PFSK-1 (cell line): ENCODE results near the gene IGHMBP2.

Experiments used
- FOXP2 ChIP-seq: optimal IDR thresholded peaks from 2 replicates; pipeline ENCODE3; 2011; ENCODE audit warnings: borderline replicate concordance, control low read depth, inconsistent platforms; ENCODE audit not compliant: insufficient read depth; ENCODE audit errors: extremely low read length, extremely low read depth
- POLR2AphosphoS5 ChIP-seq: IDR thresholded peaks from 2 replicates; pipeline ENCODE4 v1.6.1; 2012; ENCODE audit warnings: low read depth, mild to moderate bottlenecking, control low read depth, low read length, moderate library complexity
- SIN3A ChIP-seq: IDR thresholded peaks from 2 replicates; pipeline ENCODE4 v1.6.1; 2012; ENCODE audit warnings: mild to moderate bottlenecking, low read length, moderate library complexity, borderline replicate concordance; ENCODE audit not compliant: insufficient read depth
- TAF1 ChIP-seq: IDR thresholded peaks from 2 replicates; pipeline ENCODE4 v1.6.1; 2012; ENCODE audit warnings: low read length, control low read depth, borderline replicate concordance; ENCODE audit not compliant: insufficient read depth
- TF ChIP-seq, protein P1 (sequence below), 2 experiments: IDR thresholded peaks; 2 replicates each; pipeline versions ENCODE4 v1.6.1 to v1.8.0; 2011 to 2012; ENCODE audit warnings: low read depth in 2 of 2, low read length in 2 of 2, control low read depth in 1 of 2, inconsistent platforms in 1 of 2, mild to moderate bottlenecking in 1 of 2, moderate library complexity in 1 of 2; ENCODE audit not compliant: insufficient read depth in 1 of 2

Gene IGHMBP2

DNA sequence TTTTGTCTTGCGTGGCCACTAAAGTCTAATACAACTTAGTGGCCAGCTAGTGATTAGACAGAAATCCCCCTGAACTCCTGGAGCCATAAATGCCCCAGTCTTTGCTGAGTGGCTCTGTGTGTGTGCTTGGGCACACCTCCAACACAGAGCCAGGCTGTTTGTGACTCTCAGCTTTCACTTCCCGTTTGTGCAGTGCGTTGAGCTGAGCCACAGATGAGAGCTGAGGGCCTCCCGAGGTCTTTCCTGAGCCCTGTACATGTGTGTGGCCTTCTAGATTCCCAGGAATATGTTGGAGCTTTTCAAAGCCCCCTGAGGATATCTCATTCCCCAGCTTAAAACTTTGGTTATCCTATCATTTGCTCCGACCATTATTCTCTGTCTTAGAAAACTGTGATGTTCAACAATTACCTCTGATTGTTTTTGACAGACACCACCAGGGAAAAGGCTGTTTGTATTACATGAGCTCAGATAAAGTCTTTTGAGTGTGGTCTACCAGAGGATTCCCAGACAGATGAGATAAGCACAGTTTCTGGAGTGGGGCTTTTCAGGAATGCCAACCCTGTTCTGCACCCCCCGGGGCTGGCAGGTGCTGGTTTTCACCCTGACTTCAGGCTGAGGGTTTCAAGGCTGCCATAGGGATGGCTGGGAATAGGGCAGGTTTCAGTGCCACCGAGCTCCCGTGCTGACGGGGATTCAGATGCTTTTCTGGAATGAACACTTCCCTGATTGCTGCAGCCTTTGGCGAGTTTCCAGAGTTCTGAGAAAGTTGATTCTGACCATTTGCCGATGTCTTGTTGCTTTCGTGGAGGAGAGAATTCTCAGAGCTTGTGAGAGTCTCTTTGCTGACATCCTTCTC, 23.8 kb downstream of the IGHMBP2 start:
- TF ChIP-seq, protein P1, sequence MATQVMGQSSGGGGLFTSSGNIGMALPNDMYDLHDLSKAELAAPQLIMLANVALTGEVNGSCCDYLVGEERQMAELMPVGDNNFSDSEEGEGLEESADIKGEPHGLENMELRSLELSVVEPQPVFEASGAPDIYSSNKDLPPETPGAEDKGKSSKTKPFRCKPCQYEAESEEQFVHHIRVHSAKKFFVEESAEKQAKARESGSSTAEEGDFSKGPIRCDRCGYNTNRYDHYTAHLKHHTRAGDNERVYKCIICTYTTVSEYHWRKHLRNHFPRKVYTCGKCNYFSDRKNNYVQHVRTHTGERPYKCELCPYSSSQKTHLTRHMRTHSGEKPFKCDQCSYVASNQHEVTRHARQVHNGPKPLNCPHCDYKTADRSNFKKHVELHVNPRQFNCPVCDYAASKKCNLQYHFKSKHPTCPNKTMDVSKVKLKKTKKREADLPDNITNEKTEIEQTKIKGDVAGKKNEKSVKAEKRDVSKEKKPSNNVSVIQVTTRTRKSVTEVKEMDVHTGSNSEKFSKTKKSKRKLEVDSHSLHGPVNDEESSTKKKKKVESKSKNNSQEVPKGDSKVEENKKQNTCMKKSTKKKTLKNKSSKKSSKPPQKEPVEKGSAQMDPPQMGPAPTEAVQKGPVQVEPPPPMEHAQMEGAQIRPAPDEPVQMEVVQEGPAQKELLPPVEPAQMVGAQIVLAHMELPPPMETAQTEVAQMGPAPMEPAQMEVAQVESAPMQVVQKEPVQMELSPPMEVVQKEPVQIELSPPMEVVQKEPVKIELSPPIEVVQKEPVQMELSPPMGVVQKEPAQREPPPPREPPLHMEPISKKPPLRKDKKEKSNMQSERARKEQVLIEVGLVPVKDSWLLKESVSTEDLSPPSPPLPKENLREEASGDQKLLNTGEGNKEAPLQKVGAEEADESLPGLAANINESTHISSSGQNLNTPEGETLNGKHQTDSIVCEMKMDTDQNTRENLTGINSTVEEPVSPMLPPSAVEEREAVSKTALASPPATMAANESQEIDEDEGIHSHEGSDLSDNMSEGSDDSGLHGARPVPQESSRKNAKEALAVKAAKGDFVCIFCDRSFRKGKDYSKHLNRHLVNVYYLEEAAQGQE (IDR thresholded peaks at IDR 0.05; ENCODE audit: insufficient read depth in 1 of 2, low read depth in 2 of 2, low read length in 2 of 2): no peak
- TF ChIP-seq SIN3A: no peak
- TF ChIP-seq FOXP2: no peak
- TF ChIP-seq TAF1: no peak
- TF ChIP-seq POLR2AphosphoS5: no peak

DNA sequence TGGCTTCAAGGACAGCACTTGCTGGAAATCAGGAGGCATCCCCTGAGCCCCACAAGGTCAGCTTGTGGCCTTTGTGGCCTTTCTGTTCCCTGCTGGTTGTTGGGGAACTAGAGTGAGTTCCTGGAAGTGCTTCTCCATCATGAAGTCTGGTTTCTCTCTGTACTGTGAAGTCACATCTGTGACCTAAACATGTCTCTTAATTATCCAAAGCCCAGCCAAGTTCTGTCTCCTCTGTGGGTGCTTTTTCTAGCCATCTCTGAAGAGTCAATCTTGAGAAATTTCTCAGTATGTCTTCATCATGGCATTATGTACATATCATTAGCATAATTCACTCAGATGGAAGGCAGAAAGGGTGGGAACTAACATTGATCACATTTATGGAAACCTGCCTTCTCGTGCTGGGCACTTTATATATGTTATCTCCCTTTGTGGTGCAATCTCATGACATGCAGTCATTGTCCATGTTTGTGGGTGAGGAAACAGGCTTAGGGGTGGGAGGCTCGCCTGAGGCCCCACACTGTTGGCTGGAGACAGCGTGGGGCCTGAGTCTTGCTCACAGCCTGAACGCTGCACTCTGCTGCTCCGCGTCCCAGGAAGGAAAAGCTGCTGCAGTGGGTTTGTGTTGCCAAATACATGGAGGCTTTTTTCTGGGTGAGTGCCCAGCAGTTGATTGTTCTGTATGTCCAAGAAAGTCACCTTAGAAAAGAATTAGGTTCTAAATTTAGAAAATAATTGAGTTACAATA, 24.6 kb downstream of the IGHMBP2 start:
- TF ChIP-seq SIN3A: no peak
- no peak for TF ChIP-seq FOXP2
- no peak for TF ChIP-seq TAF1
- TF ChIP-seq, protein P1 (IDR thresholded peaks at IDR 0.05; ENCODE audit: insufficient read depth in 1 of 2, low read depth in 2 of 2, low read length in 2 of 2): no peak
- TF ChIP-seq POLR2AphosphoS5: no peak

DNA sequence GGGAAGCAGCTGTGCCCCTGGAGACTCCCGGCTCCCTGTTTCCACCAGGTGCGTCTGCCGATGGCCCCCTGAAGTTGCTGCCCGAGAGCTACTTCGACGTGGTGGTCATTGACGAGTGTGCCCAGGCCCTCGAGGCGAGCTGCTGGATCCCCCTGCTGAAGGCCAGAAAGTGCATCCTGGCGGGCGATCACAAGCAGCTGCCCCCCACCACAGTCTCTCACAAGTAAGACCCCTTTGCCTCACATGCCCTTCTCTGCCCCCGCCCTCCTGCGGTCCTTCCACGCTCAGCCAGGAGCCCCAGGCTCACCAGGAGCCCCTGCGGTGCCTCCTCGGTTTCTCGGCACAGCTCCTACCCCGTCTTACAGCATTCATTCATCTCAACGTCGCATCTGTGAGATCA, 25.4 kb downstream of the IGHMBP2 start:
- no peak for TF ChIP-seq FOXP2
- TF ChIP-seq POLR2AphosphoS5: no peak
- TF ChIP-seq, protein P1 (IDR thresholded peaks at IDR 0.05; ENCODE audit: insufficient read depth in 1 of 2, low read depth in 2 of 2, low read length in 2 of 2): no peak
- no peak for TF ChIP-seq TAF1
- no peak for TF ChIP-seq SIN3A

DNA sequence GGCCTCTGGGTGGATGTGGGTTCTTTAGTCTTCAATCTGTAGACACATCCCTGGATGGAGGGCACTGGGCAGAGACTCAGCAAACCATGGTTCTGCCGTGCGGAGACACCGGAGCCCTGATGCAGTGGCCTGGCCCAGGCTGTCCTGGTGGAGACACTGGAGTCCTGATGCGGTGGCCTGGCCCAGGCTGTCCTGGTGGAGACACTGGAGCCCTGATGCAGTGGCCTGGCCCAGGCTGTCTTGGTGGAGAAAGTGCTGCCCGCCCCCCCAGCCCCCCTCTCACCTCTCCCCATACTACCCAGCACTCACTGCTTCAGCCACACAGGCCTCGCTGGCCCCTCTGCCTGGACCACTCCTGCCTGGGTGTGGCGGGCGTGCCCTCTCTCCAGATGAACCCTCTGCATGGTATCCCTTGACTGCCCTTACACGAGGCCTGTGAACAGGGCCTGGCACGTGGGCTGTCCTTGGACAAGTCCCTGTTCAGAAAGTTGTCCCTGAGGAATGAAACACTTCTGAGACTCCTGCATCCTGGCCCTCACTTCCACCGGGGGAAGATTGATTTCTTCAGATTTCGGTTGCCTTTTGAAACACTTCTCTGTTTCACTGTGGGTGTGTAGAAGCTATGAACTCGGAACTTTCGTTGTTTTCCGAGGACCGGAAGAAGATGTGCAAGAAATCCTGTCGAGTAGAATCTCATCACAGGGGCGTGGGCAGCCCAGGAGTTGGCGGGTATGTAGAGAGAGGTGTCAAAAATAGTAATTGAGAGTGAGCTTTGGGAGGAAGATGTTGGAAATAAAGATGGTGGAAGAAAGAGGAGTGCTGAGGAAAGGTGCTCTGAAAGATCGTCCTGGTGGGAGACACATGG, 26.2 kb downstream of the IGHMBP2 start:
- TF ChIP-seq, protein P1 (IDR thresholded peaks at IDR 0.05; ENCODE audit: insufficient read depth in 1 of 2, low read depth in 2 of 2, low read length in 2 of 2): no peak
- TF ChIP-seq POLR2AphosphoS5: no peak
